22Rv1 (cell line): ENCODE measurements around the gene TSTD2.
"Not testable (repeated sequence)": the region's sequence is repeated elsewhere in the genome, so short reads cannot be mapped to it uniquely, and the experiment has no call there.

Experiments
- H3K27ac ChIP-seq: fragments of 450-650 bp; 2 replicates; pipeline ENCODE4 v1.5.1; 2017
- CTCF ChIP-seq: fragments of 450-650 bp; IDR thresholded peaks from 2 replicates; pipeline ENCODE4 v1.5.1; 2017; ENCODE audit warnings: mild to moderate bottlenecking
- ZFX ChIP-seq: fragments of 450-650 bp; IDR thresholded peaks from 2 replicates; pipeline ENCODE4 v1.6.1; 2017; ENCODE audit warnings: antibody characterized with exemption, borderline replicate concordance

The TSTD2 gene

GRCh38 chr9:97579914-97580313 lies 53.3 kb downstream of the TSTD2 start:
- no peak overlapping the region for H3K27ac ChIP-seq
- TF ChIP-seq CTCF (no peak), ZFX (no peak)

DNA sequence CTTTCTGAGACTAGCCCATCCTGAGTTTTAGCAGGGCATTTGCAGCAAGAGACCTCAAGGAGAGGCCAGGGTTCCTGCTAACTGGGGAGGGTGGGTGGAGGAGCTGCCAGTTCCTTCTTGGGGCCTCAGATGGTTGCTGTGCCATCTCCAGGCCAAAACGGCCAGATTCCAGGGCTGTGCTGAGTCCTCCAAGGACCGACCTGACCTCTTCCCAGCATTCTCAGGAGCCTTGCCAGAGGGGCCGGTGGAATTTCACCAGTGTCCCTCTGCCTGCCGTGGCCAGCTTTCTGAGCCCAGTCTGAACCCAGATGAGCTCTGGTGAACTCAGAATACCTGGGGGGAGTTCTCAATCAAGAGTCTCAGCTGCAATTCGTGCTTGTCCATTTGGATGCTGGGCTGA lies 54.3 kb downstream of the TSTD2 start:
- TF ChIP-seq CTCF (no peak), ZFX (no peak)
- H3K27ac ChIP-seq, result no peak overlapping the region

GRCh38 chr9:97577051-97577450 lies 56.1 kb downstream of the TSTD2 start:
- TF ChIP-seq CTCF, result no peak
- H3K27ac ChIP-seq, result no peak overlapping the region

- TF ChIP-seq CTCF (no peak), ZFX (no peak)
- no peak overlapping the region for H3K27ac ChIP-seq
Measured at GRCh38 chr9:97575673-97576200, 57.4 kb downstream of the TSTD2 start.

GRCh38 chr9:97574921-97575672 lies 58.1 kb downstream of the TSTD2 start:
- H3K27ac ChIP-seq, result not testable (repeated sequence)

GRCh38 chr9:97574101-97574571 lies 59.0 kb downstream of the TSTD2 start:
- H3K27ac ChIP-seq, result not testable (repeated sequence)

- H3K27ac ChIP-seq, result no peak overlapping the region
- TF ChIP-seq ZFX, result no peak
- TF ChIP-seq CTCF, result no peak
Measured at GRCh38 chr9:97573482-97574073, 59.6 kb downstream of the TSTD2 start.

- H3K27ac ChIP-seq, result no peak overlapping the region
- TF ChIP-seq CTCF (no peak), ZFX (no peak)
Measured at GRCh38 chr9:97572892-97573365, 60.2 kb downstream of the TSTD2 start.
